Neuronal stem cell (in vitro differentiated cells): ENCODE measurements around the gene SETD1A.

Experiments used
- DNase-seq: peaks from one replicate; pipeline ENCODE4 v3.0.0-alpha.2; 2013; ENCODE audit warnings: low spot score
- H2AFZ ChIP-seq: one replicate; pipeline ENCODE4 v1.6.1; 2013; ENCODE audit warnings: mild to moderate bottlenecking, low read length, inconsistent platforms
- H2AK5ac ChIP-seq: 2 replicates; pipeline ENCODE4 v1.6.1; 2013; ENCODE audit warnings: low read depth, mild to moderate bottlenecking, inconsistent platforms, low read length, moderate library complexity, mixed read lengths
- H2BK120ac ChIP-seq: 2 replicates; pipeline ENCODE4 v1.6.1; 2013; ENCODE audit warnings: low read depth, mild to moderate bottlenecking, inconsistent platforms, low read length, moderate library complexity, mixed read lengths
- H2BK12ac ChIP-seq: one replicate; pipeline ENCODE4 v1.6.1; 2013; ENCODE audit warnings: low read length, inconsistent platforms
- H2BK15ac ChIP-seq: 2 replicates; pipeline ENCODE4 v1.6.1; 2013; ENCODE audit warnings: mild to moderate bottlenecking, low read length, inconsistent platforms, mixed read lengths
- H2BK5ac ChIP-seq: one replicate; pipeline ENCODE4 v1.6.1; 2013; ENCODE audit warnings: inconsistent platforms, mild to moderate bottlenecking, low read length, moderate library complexity
- H3K14ac ChIP-seq: one replicate; pipeline ENCODE4 v1.6.1; 2013; ENCODE audit warnings: low read length, inconsistent platforms
- H3K18ac ChIP-seq: 2 replicates; pipeline ENCODE4 v1.6.1; 2013; ENCODE audit warnings: low read length, inconsistent platforms
- H3K23ac ChIP-seq: 2 replicates; pipeline ENCODE4 v1.6.1; 2013; ENCODE audit warnings: low read depth, mild to moderate bottlenecking, mixed read lengths, low read length, inconsistent platforms; ENCODE audit not compliant: poor library complexity
- H3K27ac ChIP-seq: replicated peaks from 3 replicates; pipeline ENCODE4 v1.5.1; 2013; ENCODE audit warnings: low read length, inconsistent platforms
- H3K27me3 ChIP-seq, 3 experiments: 2 replicates each; pipeline ENCODE4 v1.6.1; 2013; ENCODE audit warnings: low read length in 3 of 3, mild to moderate bottlenecking in 2 of 3, inconsistent platforms in 1 of 3, low read depth in 1 of 3, mixed read lengths in 1 of 3, moderate library complexity in 1 of 3; ENCODE audit not compliant: control insufficient read depth in 3 of 3, insufficient read depth in 3 of 3
- H3K36me3 ChIP-seq, 2 donors: replicated peaks in 1 of 2; 2 replicates each; pipeline ENCODE4 v1.6.1; 2013; ENCODE audit warnings: low read length in 2 of 2; ENCODE audit not compliant: control insufficient read depth in 2 of 2, insufficient read depth in 2 of 2
- H3K4ac ChIP-seq: 2 replicates; pipeline ENCODE4 v1.6.1; 2013; ENCODE audit warnings: inconsistent platforms, mild to moderate bottlenecking, low read length, moderate library complexity
- H3K4me1 ChIP-seq, 2 donors: 1 replicate in 1 of 2; 2 replicates in 1 of 2; pipeline ENCODE4 v1.6.1; 2013; ENCODE audit warnings: low read length in 2 of 2, low read depth in 1 of 2; ENCODE audit not compliant: control insufficient read depth in 2 of 2, insufficient read depth in 1 of 2
- H3K4me2 ChIP-seq: one replicate; pipeline ENCODE4 v1.6.1; 2013; ENCODE audit warnings: mild to moderate bottlenecking, low read length, inconsistent platforms; ENCODE audit not compliant: insufficient read depth, poor library complexity, severe bottlenecking
- H3K4me3 ChIP-seq, 2 donors: 2 replicates each; pipeline ENCODE4 v1.5.1; 2013; ENCODE audit warnings: low read length in 2 of 2, mild to moderate bottlenecking in 2 of 2, inconsistent platforms in 1 of 2, moderate library complexity in 1 of 2
- H3K79me1 ChIP-seq: one replicate; pipeline ENCODE4 v1.6.1; 2013; ENCODE audit warnings: low read depth, mild to moderate bottlenecking, inconsistent platforms, low read length, moderate library complexity
- H3K9ac ChIP-seq: one replicate; pipeline ENCODE4 v1.6.1; 2013; ENCODE audit warnings: mild to moderate bottlenecking, low read depth, low read length, inconsistent platforms; ENCODE audit not compliant: poor library complexity
- H3K9me3 ChIP-seq, 2 donors: replicated peaks in 1 of 2; 2 replicates each; pipeline versions ENCODE3 to v1.6.1; 2013; ENCODE audit warnings: low read length in 2 of 2, mild to moderate bottlenecking in 2 of 2, inconsistent platforms in 1 of 2, low read depth in 1 of 2, mixed read lengths in 1 of 2, moderate library complexity in 1 of 2; ENCODE audit not compliant: control insufficient read depth in 2 of 2, insufficient read depth in 1 of 2
- H4K8ac ChIP-seq: one replicate; pipeline ENCODE4 v1.6.1; 2013; ENCODE audit warnings: low read depth, mild to moderate bottlenecking, inconsistent platforms, low read length, moderate library complexity
- H4K91ac ChIP-seq: one replicate; pipeline ENCODE4 v1.6.1; 2013; ENCODE audit warnings: low read length, low read depth, mild to moderate bottlenecking, inconsistent platforms; ENCODE audit not compliant: poor library complexity
- WGBS, 2 donors: extraction: QIAGEN DNeasy Blood & Tissue Kit; methylation state at CpG; one replicate each; pipeline ENCODE4 v1.1.7; 2013; ENCODE audit warnings: missing lambda C conversion rate in 2 of 2, mixed read lengths in 1 of 2; ENCODE audit not compliant: insufficient read length in 2 of 2, insufficient replicate concordance in 1 of 2; ENCODE audit errors: extremely low coverage in 2 of 2; 5-methylcytosine and 5-hydroxymethylcytosine counted together

Gene SETD1A

GRCh38 chr16:30929167-30929566 lies 28.4 kb upstream of the SETD1A start:
- no peaks in the 10 kb centered on the region for H3K9me3 ChIP-seq
- H3K27me3 ChIP-seq: no peaks in the 10 kb centered on the region
- H3K79me1 ChIP-seq: peaks cover 12% of the 10 kb centered on the region
- no peak overlapping the region for H3K14ac ChIP-seq
- no peak overlapping the region for H2AFZ ChIP-seq
- no peak overlapping the region for H3K9ac ChIP-seq
- no peak for DNase-seq
- H2BK12ac ChIP-seq: no peak overlapping the region
- H3K4me2 ChIP-seq: no peak overlapping the region
- no peak overlapping the region for H2BK120ac ChIP-seq
- H3K4me3 ChIP-seq: no peak overlapping the region
- H4K91ac ChIP-seq: no peak overlapping the region
- no peak overlapping the region for H3K23ac ChIP-seq
- no CpG with 5 or more reads among the region's 7 CpGs for WGBS, 2 donors
- no peak overlapping the region for H2AK5ac ChIP-seq
- no peak overlapping the region for H2BK15ac ChIP-seq
- peaks cover 5 to 6% of the 10 kb centered on the region in 2 donors for H3K4me1 ChIP-seq
- H3K4ac ChIP-seq: no peak overlapping the region
- no peak overlapping the region for H2BK5ac ChIP-seq
- H3K36me3 ChIP-seq: peaks cover 47 to 80% of the 10 kb centered on the region in 2 donors
- H4K8ac ChIP-seq: no peak overlapping the region
- no peak overlapping the region for H3K18ac ChIP-seq
- no peak overlapping the region for H3K27ac ChIP-seq

- Histone ChIP-seq H4K91ac (no peak overlapping the region), H3K4me3 (no peak overlapping the region), H3K4ac (no peak overlapping the region), H3K14ac (no peak overlapping the region), H3K4me1 (peaks cover under 1 to 2% of the 10 kb centered on the region in 2 donors), H2BK120ac (no peak overlapping the region), H3K36me3 (peaks cover 53 to 85% of the 10 kb centered on the region in 2 donors), H2AK5ac (no peak overlapping the region), H3K23ac (no peak overlapping the region), H2AFZ (no peak overlapping the region), H3K18ac (no peak overlapping the region), H4K8ac (no peak overlapping the region), H3K9ac (no peak overlapping the region), H3K9me3 (no peaks in the 10 kb centered on the region), H2BK15ac (no peak overlapping the region), H3K4me2 (no peak overlapping the region), H3K79me1 (peaks cover 12% of the 10 kb centered on the region), H2BK12ac (no peak overlapping the region), H3K27me3 (no peaks in the 10 kb centered on the region), H2BK5ac (no peak overlapping the region), H3K27ac (no peak overlapping the region)
- WGBS, 2 donors: no CpG with 5 or more reads among the region's 35 CpGs
- no peak for DNase-seq
Measured at GRCh38 chr16:30930160-30930571, 27.4 kb upstream of the SETD1A start.

- Histone ChIP-seq H3K27me3 (no peaks in the 10 kb centered on the region), H2AK5ac (no peak overlapping the region), H3K36me3 (peaks cover 59 to 87% of the 10 kb centered on the region in 2 donors), H3K18ac (no peak overlapping the region), H3K14ac (no peak overlapping the region), H3K23ac (no peak overlapping the region), H3K4me1 (peaks cover 0 to 2% of the 10 kb centered on the region in 2 donors), H3K9ac (no peak overlapping the region), H4K8ac (no peak overlapping the region), H3K79me1 (peaks cover 10% of the 10 kb centered on the region), H3K4ac (no peak overlapping the region), H4K91ac (no peak overlapping the region), H3K4me2 (no peak overlapping the region), H2BK15ac (no peak overlapping the region), H3K9me3 (no peaks in the 10 kb centered on the region), H3K27ac (no peak overlapping the region), H2AFZ (no peak overlapping the region), H2BK12ac (no peak overlapping the region), H2BK5ac (no peak overlapping the region), H3K4me3 (no peak overlapping the region), H2BK120ac (no peak overlapping the region)
- DNase-seq: no peak
- WGBS, 2 donors: no CpG with 5 or more reads among the region's 12 CpGs
Measured at GRCh38 chr16:30931068-30931650, 26.4 kb upstream of the SETD1A start.

GRCh38 chr16:30934827-30935557 lies 22.6 kb upstream of the SETD1A start:
- no peak overlapping the region for H2BK15ac ChIP-seq
- no peak overlapping the region for H2AK5ac ChIP-seq
- no peak overlapping the region for H3K4ac ChIP-seq
- H4K8ac ChIP-seq: no peak overlapping the region
- no peak overlapping the region for H4K91ac ChIP-seq
- H3K4me1 ChIP-seq: peaks cover 0 to 2% of the 10 kb centered on the region in 2 donors
- H3K36me3 ChIP-seq: peaks cover 53 to 80% of the 10 kb centered on the region in 2 donors
- no peak overlapping the region for H3K4me2 ChIP-seq
- WGBS, 2 donors: no CpG with 5 or more reads among the region's 12 CpGs
- no peak overlapping the region for H3K27ac ChIP-seq
- H3K79me1 ChIP-seq: peaks cover 4% of the 10 kb centered on the region
- H2BK12ac ChIP-seq: no peak overlapping the region
- no peak overlapping the region for H3K14ac ChIP-seq
- no peak overlapping the region for H3K9ac ChIP-seq
- H3K9me3 ChIP-seq: no peaks in the 10 kb centered on the region
- H3K4me3 ChIP-seq: no peak overlapping the region
- no peak overlapping the region for H3K23ac ChIP-seq
- no peak for DNase-seq
- no peaks in the 10 kb centered on the region for H3K27me3 ChIP-seq
- H3K18ac ChIP-seq: no peak overlapping the region
- H2AFZ ChIP-seq: no peak overlapping the region
- no peak overlapping the region for H2BK5ac ChIP-seq
- no peak overlapping the region for H2BK120ac ChIP-seq
